GM18870 (cell line): ENCODE measurements around the gene PPFIBP1.
"Not testable (repeated sequence)": the region's sequence is repeated elsewhere in the genome, so short reads cannot be mapped to it uniquely, and the experiment has no call there.

Experiments used
- ATAC-seq: cut with Tn5 transposase; IDR thresholded peaks from one replicate; pipeline ENCODE4 v1.9.1; 2021; ENCODE audit warnings: moderate library complexity; ENCODE audit not compliant: unreplicated experiment

Gene PPFIBP1

DNA sequence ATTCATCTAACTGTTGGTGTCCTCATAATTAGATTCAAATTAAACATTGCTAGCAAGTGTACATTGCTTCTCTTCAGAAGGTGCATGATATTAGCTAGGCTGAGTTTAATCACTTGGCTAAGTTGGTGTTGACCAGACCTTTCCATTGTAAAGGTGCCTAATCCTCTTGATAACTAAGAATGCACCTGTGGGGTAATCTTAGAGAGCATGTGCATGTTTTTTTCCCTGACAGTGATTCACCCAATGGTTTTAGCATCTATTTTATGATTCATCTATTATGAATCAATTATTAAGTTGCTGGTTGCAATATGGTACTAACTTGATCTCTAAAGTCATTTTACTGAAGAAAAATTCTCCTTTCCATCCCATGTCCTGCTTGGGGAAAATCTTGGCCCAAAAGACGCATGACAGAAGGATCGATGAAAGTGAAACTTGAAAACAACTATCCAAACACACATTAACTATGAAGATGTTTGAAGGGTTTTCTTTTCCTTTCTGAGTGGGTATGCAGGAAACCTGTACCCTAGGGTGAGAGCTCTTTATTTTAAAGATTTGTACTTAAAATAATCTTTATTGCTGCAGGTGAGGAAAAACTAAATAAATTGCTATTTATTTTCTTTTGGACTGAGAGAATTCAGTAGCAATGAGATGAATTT lies 64.2 kb downstream of the PPFIBP1 start:
- ATAC-seq = not testable (repeated sequence)

- no peak for ATAC-seq
Measured at GRCh38 chr12:27588776-27589175, 64.8 kb downstream of the PPFIBP1 start.

- ATAC-seq = no peak
Measured at GRCh38 chr12:27589419-27589818, 65.4 kb downstream of the PPFIBP1 start.

DNA sequence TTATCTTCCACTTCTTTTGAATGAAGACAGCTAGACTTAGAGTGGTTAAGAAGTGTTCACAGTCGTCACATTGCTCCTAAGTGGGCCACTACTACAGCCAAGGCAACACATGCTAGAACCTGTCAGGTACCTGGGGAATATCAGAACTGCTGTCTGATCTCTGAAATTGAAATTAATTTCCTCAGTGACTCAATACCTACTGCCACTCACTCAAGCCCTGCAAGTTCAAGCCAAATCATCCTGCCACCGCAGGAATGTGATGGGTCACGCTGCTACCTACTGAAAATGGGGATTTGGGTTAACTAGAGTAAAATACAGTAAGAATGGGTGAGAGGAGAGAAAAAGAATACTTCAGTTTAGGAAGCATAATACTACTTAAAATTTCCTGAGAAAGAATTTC lies 67.7 kb downstream of the PPFIBP1 start:
- ATAC-seq = not testable (repeated sequence)

- ATAC-seq = no peak
Measured at GRCh38 chr12:27592548-27592947, 68.5 kb downstream of the PPFIBP1 start.

- no peak for ATAC-seq
Measured at GRCh38 chr12:27593266-27593665, 69.3 kb downstream of the PPFIBP1 start.

DNA sequence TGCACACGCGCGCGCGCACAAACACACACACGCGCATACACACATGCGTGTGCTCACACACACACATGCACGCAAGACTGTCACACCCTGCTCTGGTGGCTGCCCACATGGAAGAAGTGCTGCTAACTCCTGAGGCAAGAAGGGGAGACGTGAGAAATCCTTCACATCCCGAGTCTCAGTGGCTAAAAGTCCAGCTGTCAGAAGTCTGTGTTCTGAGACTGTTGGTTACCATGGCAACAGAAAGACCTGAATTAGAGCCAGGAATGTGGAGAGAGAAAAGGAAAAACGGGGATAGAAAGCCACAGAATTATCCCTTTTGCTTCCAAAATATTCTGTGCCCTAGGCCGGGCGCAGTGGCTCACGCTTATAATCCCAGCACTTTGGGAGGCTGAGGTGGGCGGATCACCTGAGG lies 71.2 kb downstream of the PPFIBP1 start:
- no peak for ATAC-seq

- not testable (repeated sequence) for ATAC-seq
Measured at GRCh38 chr12:27598866-27599265, 74.9 kb downstream of the PPFIBP1 start.

DNA sequence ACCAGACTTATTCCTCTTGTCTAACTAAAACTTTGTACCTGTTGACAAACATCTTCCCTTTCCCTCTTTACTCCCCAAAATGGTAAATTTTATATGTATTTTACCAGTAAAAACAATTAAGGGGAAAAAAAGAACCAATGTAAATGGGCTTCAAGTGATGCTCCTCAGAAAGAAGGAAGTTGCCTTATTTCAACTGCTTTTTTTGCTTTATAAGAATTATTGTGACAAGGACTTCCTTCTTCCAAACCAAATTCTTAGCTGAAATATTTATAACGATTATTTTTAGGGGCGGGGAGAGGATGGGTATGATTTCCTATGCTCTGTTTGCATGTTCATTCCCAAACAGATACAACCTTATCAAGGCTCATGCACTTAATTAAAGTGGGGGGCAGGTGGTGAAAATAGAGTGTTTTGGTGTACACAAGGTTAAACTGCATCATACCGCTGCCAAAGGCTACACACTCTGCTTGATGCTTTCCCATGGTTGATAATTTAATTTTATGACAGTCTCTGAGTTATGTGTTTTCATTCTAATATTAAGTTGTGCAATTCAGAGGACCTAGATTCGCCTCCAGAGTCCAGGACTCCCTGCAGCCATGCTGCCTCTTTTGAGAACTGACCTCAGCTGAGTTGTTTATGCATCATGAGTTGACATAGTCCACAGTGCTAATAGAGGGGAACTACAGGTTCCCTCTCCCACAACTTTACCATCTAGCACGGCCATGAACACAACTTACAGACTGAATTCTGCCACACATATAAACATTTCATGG lies 77.2 kb downstream of the PPFIBP1 start:
- not testable (repeated sequence) for ATAC-seq

- ATAC-seq = no peak
Measured at GRCh38 chr12:27602516-27602915, 78.5 kb downstream of the PPFIBP1 start.

GRCh38 chr12:27604431-27604830 lies 80.4 kb downstream of the PPFIBP1 start:
- ATAC-seq = no peak

DNA sequence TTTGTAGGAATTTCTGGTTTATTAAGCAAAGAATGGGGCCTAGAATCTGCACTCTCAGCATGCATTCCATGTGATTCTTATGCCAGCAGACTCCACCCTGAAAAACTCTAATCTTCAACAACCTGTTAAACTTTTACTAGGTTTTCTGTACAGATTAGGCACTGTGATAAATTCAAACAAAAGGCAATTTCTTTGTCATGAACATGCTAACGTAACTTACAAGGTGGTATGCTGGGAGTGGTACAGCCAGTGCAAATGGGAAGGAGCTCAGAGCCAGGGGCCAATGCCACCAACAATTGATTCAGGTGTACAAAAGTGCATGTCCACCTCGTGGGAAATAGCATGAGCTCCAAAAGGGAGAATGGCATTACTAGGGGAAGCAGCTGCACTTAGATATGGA lies 83.0 kb downstream of the PPFIBP1 start:
- ATAC-seq = no peak

- no peak for ATAC-seq
Measured at GRCh38 chr12:27607591-27607990, 83.6 kb downstream of the PPFIBP1 start.

DNA sequence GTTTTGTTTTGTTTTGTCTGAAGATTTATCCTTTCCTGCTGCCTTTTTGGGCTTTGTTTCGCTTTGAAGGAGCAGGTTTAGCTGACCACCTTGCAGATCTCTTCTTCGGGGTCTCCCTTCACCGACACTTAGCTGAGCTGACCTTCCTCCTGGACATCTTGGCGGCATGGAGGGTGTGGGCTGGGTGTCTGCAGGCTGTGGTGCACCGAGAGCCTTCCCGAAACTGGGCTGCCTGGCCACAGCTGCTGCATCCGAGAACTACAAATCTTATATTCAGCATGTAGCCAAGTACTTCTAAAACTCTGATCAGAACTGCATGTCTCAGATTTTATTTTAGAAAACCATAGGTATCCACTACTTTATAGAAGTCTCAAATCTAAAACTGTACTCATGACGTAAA lies 84.9 kb downstream of the PPFIBP1 start:
- no peak for ATAC-seq

- ATAC-seq = no peak
Measured at GRCh38 chr12:27610374-27610773, 86.4 kb downstream of the PPFIBP1 start.

DNA sequence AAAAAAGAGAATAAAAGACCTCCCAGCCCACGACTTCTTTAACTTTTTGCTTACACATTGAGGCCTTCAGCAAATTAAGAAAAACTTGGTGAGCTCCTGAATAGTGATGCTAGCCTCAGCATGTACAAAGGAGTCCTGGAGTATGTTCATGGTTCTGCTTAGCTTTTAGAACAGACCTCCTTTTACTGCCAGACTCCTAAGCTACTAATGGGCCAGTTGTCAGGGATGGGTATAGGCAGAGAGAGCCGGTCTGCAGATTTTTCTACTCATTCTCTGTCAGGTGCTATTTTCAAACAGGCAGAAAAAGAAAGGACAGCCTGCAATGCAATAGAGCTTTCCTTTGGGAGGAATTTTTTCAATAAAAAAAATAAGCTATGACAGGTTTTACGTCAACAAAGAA lies 90.4 kb downstream of the PPFIBP1 start:
- no peak for ATAC-seq

- ATAC-seq = no peak
Measured at GRCh38 chr12:27614866-27615265, 90.9 kb downstream of the PPFIBP1 start.

- ATAC-seq = no peak
Measured at GRCh38 chr12:27615331-27615891, 91.4 kb downstream of the PPFIBP1 start.

DNA sequence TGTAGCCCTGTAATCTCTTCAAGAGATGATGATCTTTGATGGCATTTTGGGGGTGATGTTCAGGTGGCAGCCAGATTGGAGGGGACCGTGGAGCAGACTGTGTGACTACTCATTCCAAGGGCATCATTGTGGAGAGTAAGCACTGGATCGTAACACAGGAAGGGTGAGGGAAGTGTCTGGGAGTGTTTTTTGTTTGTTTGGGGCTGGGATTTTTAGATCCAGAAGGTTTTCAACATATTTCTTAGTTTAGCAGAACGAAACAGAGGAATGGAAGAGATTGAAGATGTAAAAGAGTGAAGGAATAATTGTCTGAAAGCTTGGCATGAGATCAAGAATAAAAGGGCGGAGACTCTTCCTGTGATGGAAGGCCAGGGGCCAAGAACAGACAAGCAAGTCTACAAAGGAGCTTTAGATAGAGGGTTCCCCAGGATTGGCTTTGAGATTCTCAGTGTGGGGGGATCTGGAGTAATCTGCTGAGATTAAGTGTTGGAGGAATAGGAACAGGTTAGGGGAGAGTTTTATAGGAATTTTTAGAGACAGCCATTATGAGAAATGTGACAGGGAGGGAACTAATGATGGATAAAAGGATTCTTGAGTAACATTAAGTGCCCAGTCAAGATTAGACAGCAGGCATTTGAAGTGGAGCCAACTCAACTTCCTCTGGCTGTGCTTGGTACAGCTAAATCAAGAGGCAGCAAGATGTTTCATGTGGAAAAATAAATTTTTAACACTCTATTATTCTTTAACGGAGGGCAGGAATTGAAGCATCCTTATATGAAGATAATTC lies 92.5 kb downstream of the PPFIBP1 start:
- ATAC-seq = no peak

DNA sequence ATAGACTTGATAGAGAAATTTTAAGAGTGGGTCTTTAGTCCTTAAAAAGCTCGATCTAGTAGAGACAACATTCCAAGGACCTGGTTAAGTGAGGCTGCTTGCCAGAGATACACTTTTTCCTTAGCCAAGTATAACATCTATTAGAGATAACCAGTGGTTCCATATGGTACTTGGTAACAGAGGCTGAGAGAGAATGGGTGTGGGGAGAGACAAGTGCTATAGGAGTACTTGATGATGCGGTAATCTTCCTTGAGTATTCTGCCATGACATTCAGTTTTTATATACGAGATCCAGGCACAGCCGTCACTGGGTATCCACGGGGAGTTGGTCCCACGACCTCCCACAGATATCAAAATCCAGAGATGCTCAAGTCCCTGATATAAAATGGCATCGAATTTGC lies 94.8 kb downstream of the PPFIBP1 start:
- no peak for ATAC-seq

- ATAC-seq = no peak
Measured at GRCh38 chr12:27619308-27619707, 95.3 kb downstream of the PPFIBP1 start.
